ENCODE results near the gene TNIK.

Gene TNIK

GRCh38 chr3:171227828-171228227 lies 232.4 kb downstream of the TNIK start:
- Histone ChIP-seq H3K27me3 (replicated peaks; ENCODE audit: control insufficient read depth, insufficient read depth, low read length) (no peaks in the 10 kb centered on the region), H3K4me1 (ENCODE audit: control insufficient read depth, insufficient read depth, low read length) (no peaks in the 10 kb centered on the region), H3K36me3 (ENCODE audit: control insufficient read depth, insufficient read depth, low read length, severe bottlenecking) (no peaks in the 10 kb centered on the region), H3K9ac (ENCODE audit: low read length) (no peak overlapping the region), H3K4me3 (ENCODE audit: low read length) (no peak overlapping the region), H3K9me3 (ENCODE audit: control insufficient read depth, low read length) (peaks cover 10% of the 10 kb centered on the region)
- DNase-seq (ENCODE audit: low read depth) = no peak

- H3K4me1 ChIP-seq (ENCODE audit: control insufficient read depth, insufficient read depth, low read length) = no peaks in the 10 kb centered on the region
- no peak for DNase-seq (ENCODE audit: low read depth)
- peaks cover 10% of the 10 kb centered on the region for H3K9me3 ChIP-seq (ENCODE audit: control insufficient read depth, low read length)
- H3K4me3 ChIP-seq (ENCODE audit: low read length) = no peak overlapping the region
- no peaks in the 10 kb centered on the region for H3K36me3 ChIP-seq (ENCODE audit: control insufficient read depth, insufficient read depth, low read length, severe bottlenecking)
- no peak overlapping the region for H3K9ac ChIP-seq (ENCODE audit: low read length)
- no peaks in the 10 kb centered on the region for H3K27me3 ChIP-seq (replicated peaks; ENCODE audit: control insufficient read depth, insufficient read depth, low read length)
Measured at GRCh38 chr3:171227359-171227758, 232.8 kb downstream of the TNIK start.

- no peak for DNase-seq (ENCODE audit: low read depth)
- no peaks in the 10 kb centered on the region for H3K36me3 ChIP-seq (ENCODE audit: control insufficient read depth, insufficient read depth, low read length, severe bottlenecking)
- H3K4me1 ChIP-seq (ENCODE audit: control insufficient read depth, insufficient read depth, low read length) = no peaks in the 10 kb centered on the region
- H3K9me3 ChIP-seq (ENCODE audit: control insufficient read depth, low read length) = peaks cover 10% of the 10 kb centered on the region
- no peak overlapping the region for H3K4me3 ChIP-seq (ENCODE audit: low read length)
- H3K27me3 ChIP-seq (replicated peaks; ENCODE audit: control insufficient read depth, insufficient read depth, low read length) = no peaks in the 10 kb centered on the region
- H3K9ac ChIP-seq (ENCODE audit: low read length) = no peak overlapping the region
Measured at GRCh38 chr3:171226794-171227193, 233.4 kb downstream of the TNIK start.

GRCh38 chr3:171225708-171226107 lies 234.5 kb downstream of the TNIK start:
- H3K36me3 ChIP-seq (ENCODE audit: control insufficient read depth, insufficient read depth, low read length, severe bottlenecking) = no peaks in the 10 kb centered on the region
- no peak for DNase-seq (ENCODE audit: low read depth)
- H3K4me1 ChIP-seq (ENCODE audit: control insufficient read depth, insufficient read depth, low read length) = no peaks in the 10 kb centered on the region
- H3K27me3 ChIP-seq (replicated peaks; ENCODE audit: control insufficient read depth, insufficient read depth, low read length) = no peaks in the 10 kb centered on the region
- no peak overlapping the region for H3K9ac ChIP-seq (ENCODE audit: low read length)
- H3K4me3 ChIP-seq (ENCODE audit: low read length) = no peak overlapping the region
- peaks cover 10% of the 10 kb centered on the region for H3K9me3 ChIP-seq (ENCODE audit: control insufficient read depth, low read length)

GRCh38 chr3:171225165-171225564 lies 235.0 kb downstream of the TNIK start:
- no peaks in the 10 kb centered on the region for H3K27me3 ChIP-seq (replicated peaks; ENCODE audit: control insufficient read depth, insufficient read depth, low read length)
- H3K9ac ChIP-seq (ENCODE audit: low read length) = no peak overlapping the region
- no peak for DNase-seq (ENCODE audit: low read depth)
- no peak overlapping the region for H3K4me3 ChIP-seq (ENCODE audit: low read length)
- H3K36me3 ChIP-seq (ENCODE audit: control insufficient read depth, insufficient read depth, low read length, severe bottlenecking) = no peaks in the 10 kb centered on the region
- H3K9me3 ChIP-seq (ENCODE audit: control insufficient read depth, low read length) = peaks cover 10% of the 10 kb centered on the region
- no peaks in the 10 kb centered on the region for H3K4me1 ChIP-seq (ENCODE audit: control insufficient read depth, insufficient read depth, low read length)

GRCh38 chr3:171223396-171223795 lies 236.8 kb downstream of the TNIK start:
- no peaks in the 10 kb centered on the region for H3K27me3 ChIP-seq (replicated peaks; ENCODE audit: control insufficient read depth, insufficient read depth, low read length)
- no peak overlapping the region for H3K9ac ChIP-seq (ENCODE audit: low read length)
- no peak overlapping the region for H3K4me3 ChIP-seq (ENCODE audit: low read length)
- H3K4me1 ChIP-seq (ENCODE audit: control insufficient read depth, insufficient read depth, low read length) = no peaks in the 10 kb centered on the region
- no peak for DNase-seq (ENCODE audit: low read depth)
- H3K9me3 ChIP-seq (ENCODE audit: control insufficient read depth, low read length) = peaks cover 10% of the 10 kb centered on the region
- H3K36me3 ChIP-seq (ENCODE audit: control insufficient read depth, insufficient read depth, low read length, severe bottlenecking) = no peaks in the 10 kb centered on the region

- Histone ChIP-seq H3K27me3 (replicated peaks; ENCODE audit: control insufficient read depth, insufficient read depth, low read length) (no peaks in the 10 kb centered on the region), H3K9ac (ENCODE audit: low read length) (no peak overlapping the region), H3K9me3 (ENCODE audit: control insufficient read depth, low read length) (peaks cover 10% of the 10 kb centered on the region), H3K4me1 (ENCODE audit: control insufficient read depth, insufficient read depth, low read length) (no peaks in the 10 kb centered on the region), H3K4me3 (ENCODE audit: low read length) (no peak overlapping the region), H3K36me3 (ENCODE audit: control insufficient read depth, insufficient read depth, low read length, severe bottlenecking) (no peaks in the 10 kb centered on the region)
- DNase-seq (ENCODE audit: low read depth) = no peak
Measured at GRCh38 chr3:171222995-171223394, 237.2 kb downstream of the TNIK start.

GRCh38 chr3:171221597-171221996 lies 238.6 kb downstream of the TNIK start:
- no peak overlapping the region for H3K9ac ChIP-seq (ENCODE audit: low read length)

GRCh38 chr3:171221104-171221503 lies 239.1 kb downstream of the TNIK start:
- Histone ChIP-seq H3K4me3 (ENCODE audit: low read length) (no peak overlapping the region), H3K4me1 (ENCODE audit: control insufficient read depth, insufficient read depth, low read length) (no peaks in the 10 kb centered on the region), H3K27me3 (replicated peaks; ENCODE audit: control insufficient read depth, insufficient read depth, low read length) (no peaks in the 10 kb centered on the region), H3K9me3 (ENCODE audit: control insufficient read depth, low read length) (peaks cover 7% of the 10 kb centered on the region), H3K9ac (ENCODE audit: low read length) (no peak overlapping the region), H3K36me3 (ENCODE audit: control insufficient read depth, insufficient read depth, low read length, severe bottlenecking) (no peaks in the 10 kb centered on the region)
- no peak for DNase-seq (ENCODE audit: low read depth)

More at GRCh38 chr3:171221597-171221996, 238.6 kb downstream of the TNIK start:
- Histone ChIP-seq H3K9me3 (ENCODE audit: control insufficient read depth, low read length) (peaks cover 10% of the 10 kb centered on the region), H3K27me3 (replicated peaks; ENCODE audit: control insufficient read depth, insufficient read depth, low read length) (no peaks in the 10 kb centered on the region), H3K4me1 (ENCODE audit: control insufficient read depth, insufficient read depth, low read length) (no peaks in the 10 kb centered on the region), H3K36me3 (ENCODE audit: control insufficient read depth, insufficient read depth, low read length, severe bottlenecking) (no peaks in the 10 kb centered on the region), H3K4me3 (ENCODE audit: low read length) (no peak overlapping the region)
- DNase-seq (ENCODE audit: low read depth) = no peak

- no peaks in the 10 kb centered on the region for H3K4me1 ChIP-seq (ENCODE audit: control insufficient read depth, insufficient read depth, low read length)
- H3K9me3 ChIP-seq (ENCODE audit: control insufficient read depth, low read length) = no peaks in the 10 kb centered on the region
- no peaks in the 10 kb centered on the region for H3K36me3 ChIP-seq (ENCODE audit: control insufficient read depth, insufficient read depth, low read length, severe bottlenecking)
- DNase-seq (ENCODE audit: low read depth) = no peak
- H3K9ac ChIP-seq (ENCODE audit: low read length) = no peak overlapping the region
- no peak overlapping the region for H3K4me3 ChIP-seq (ENCODE audit: low read length)
- no peaks in the 10 kb centered on the region for H3K27me3 ChIP-seq (replicated peaks; ENCODE audit: control insufficient read depth, insufficient read depth, low read length)
Measured at GRCh38 chr3:171219258-171219657, 240.9 kb downstream of the TNIK start.

- Histone ChIP-seq H3K4me3 (ENCODE audit: low read length) (no peak overlapping the region), H3K36me3 (ENCODE audit: control insufficient read depth, insufficient read depth, low read length, severe bottlenecking) (no peaks in the 10 kb centered on the region), H3K9me3 (ENCODE audit: control insufficient read depth, low read length) (no peaks in the 10 kb centered on the region), H3K4me1 (ENCODE audit: control insufficient read depth, insufficient read depth, low read length) (no peaks in the 10 kb centered on the region), H3K9ac (ENCODE audit: low read length) (no peak overlapping the region), H3K27me3 (replicated peaks; ENCODE audit: control insufficient read depth, insufficient read depth, low read length) (no peaks in the 10 kb centered on the region)
- no peak for DNase-seq (ENCODE audit: low read depth)
Measured at GRCh38 chr3:171218069-171218468, 242.1 kb downstream of the TNIK start.

GRCh38 chr3:171213907-171214306 lies 246.3 kb downstream of the TNIK start:
- peak; percentile 12 for DNase-seq (ENCODE audit: low read depth)
- Histone ChIP-seq H3K9me3 (ENCODE audit: control insufficient read depth, low read length) (no peaks in the 10 kb centered on the region), H3K27me3 (replicated peaks; ENCODE audit: control insufficient read depth, insufficient read depth, low read length) (no peaks in the 10 kb centered on the region), H3K4me1 (ENCODE audit: control insufficient read depth, insufficient read depth, low read length) (no peaks in the 10 kb centered on the region), H3K9ac (ENCODE audit: low read length) (no peak overlapping the region), H3K36me3 (ENCODE audit: control insufficient read depth, insufficient read depth, low read length, severe bottlenecking) (no peaks in the 10 kb centered on the region), H3K4me3 (ENCODE audit: low read length) (no peak overlapping the region)

Measured in adipocyte (in vitro differentiated cells).